ENCODE results near the gene ATP2C1.
"Not testable (repeated sequence)": the region's sequence is repeated elsewhere in the genome, so short reads cannot be mapped to it uniquely, and the experiment has no call there.

Gene ATP2C1

DNA sequence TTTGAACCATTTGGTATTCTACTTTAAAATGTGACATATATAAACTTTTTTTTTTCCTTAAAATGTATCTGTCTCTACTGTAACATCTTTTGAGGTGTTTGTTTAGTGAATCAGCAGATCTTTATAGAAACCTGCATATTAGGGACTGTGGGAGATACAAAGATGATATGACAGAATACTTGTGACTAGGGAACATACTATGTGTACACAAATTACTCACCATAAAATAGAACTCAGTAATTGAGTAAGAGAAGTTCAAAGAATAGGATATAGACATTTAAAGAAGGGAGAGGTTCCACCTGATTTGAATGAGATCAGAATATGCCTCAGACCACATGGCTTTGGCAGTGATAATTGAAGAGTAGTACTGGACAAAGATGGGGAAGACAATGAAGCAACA lies 47.9 kb downstream of the ATP2C1 start:
- no peak for DNase-seq

- no peak for DNase-seq
These were observed 53.0 kb downstream of the ATP2C1 start for GRCh38 chr3:130946882-130947281.

- no peak for DNase-seq
These were observed 54.3 kb downstream of the ATP2C1 start for GRCh38 chr3:130948001-130948773.

- no peak for DNase-seq
These were observed 55.0 kb downstream of the ATP2C1 start for GRCh38 chr3:130948929-130949328.

DNA sequence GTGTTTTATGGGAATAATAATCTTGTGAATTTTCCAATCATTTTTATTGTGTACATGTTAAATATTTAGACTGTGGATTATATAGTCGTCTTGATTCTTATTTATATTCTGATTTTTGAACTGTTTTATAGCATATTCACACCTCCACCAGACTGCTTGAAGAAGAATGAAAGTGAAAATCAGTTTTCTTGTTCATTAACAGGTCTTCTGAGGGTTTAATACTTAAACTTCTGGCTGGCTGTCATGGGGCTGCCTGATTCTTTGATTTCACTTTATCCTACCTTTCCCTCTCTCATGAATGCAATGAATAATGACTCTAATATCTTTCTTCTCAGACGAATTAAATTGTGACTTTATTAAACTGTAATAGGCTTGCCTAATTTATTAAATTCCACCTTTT lies 56.2 kb downstream of the ATP2C1 start:
- no peak for DNase-seq

GRCh38 chr3:130950641-130951040 lies 56.8 kb downstream of the ATP2C1 start:
- DNase-seq = no peak

GRCh38 chr3:130955481-130955880 lies 61.6 kb downstream of the ATP2C1 start:
- DNase-seq = no peak

- DNase-seq = no peak
These were observed 62.4 kb downstream of the ATP2C1 start for GRCh38 chr3:130956281-130956680.

DNA sequence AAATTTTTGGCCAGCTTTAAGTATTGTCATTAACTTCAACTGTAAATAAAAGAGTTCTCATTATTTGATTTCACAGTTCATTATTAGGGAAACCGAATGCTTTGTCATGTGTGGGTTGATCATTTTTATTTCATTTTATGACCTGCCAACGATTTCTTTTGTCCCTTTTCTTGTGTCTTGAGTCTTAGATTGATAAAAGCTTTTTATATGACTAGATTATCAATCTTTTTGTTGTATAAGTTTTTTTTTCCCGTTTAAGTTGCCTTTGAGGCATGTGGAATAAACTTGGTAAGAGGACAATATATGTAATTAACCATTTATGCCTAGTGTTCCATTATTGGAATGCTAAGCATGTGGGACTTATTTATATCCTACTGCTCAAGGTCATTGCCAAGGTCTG lies 62.8 kb downstream of the ATP2C1 start:
- no peak for DNase-seq

GRCh38 chr3:130960139-130960795 lies 66.4 kb downstream of the ATP2C1 start:
- no peak for DNase-seq

DNA sequence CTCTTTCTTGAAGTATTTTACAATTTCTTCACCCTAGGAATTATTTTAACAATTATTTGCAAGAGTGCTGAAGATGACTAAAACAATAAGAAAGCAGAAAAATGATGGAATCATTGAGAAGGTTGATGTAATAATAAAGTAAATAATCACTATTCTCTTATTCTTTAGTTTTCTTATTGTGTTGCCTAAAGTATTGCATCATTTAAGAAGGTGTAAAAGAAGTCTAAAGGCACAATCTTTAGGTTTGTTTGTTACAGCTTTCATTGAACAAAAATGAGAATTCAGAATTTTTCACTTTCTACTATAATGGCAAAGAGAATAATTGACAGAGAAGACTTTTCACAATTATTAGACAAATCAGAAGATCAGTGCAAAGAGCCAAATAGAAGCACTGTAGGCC lies 67.6 kb downstream of the ATP2C1 start:
- no peak for DNase-seq

DNA sequence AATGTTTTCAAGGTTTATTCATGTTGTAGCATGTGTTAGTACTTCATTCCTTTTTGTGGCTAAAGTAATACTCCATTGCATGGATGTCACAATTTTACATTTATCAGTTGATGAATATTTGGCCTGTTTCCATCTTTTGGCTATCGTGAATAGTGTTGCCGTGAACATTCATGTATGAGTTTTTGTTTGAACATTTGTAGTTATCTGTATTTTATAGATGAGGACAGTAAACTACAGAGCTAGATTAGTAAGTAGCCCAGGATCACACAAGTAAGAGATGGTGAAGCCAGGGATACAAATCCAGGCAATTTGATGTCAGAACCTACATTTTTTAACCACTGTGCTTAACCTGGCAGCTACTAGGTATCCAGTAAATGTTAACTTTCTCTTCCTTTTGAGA lies 69.6 kb downstream of the ATP2C1 start:
- DNase-seq = no peak

- no peak for DNase-seq
These were observed 70.0 kb downstream of the ATP2C1 start for GRCh38 chr3:130963878-130964277.

- DNase-seq = no peak
These were observed 73.4 kb downstream of the ATP2C1 start for GRCh38 chr3:130967281-130967680.

GRCh38 chr3:130968221-130968620 lies 74.3 kb downstream of the ATP2C1 start:
- no peak for DNase-seq

- no peak for DNase-seq
These were observed 75.7 kb downstream of the ATP2C1 start for GRCh38 chr3:130969621-130970020.

- DNase-seq = no peak
These were observed 77.3 kb downstream of the ATP2C1 start for GRCh38 chr3:130971208-130971607.

GRCh38 chr3:130972592-130972991 lies 78.7 kb downstream of the ATP2C1 start:
- DNase-seq = not testable (repeated sequence)

- DNase-seq = no peak
These were observed 79.5 kb downstream of the ATP2C1 start for GRCh38 chr3:130973406-130973805.

DNA sequence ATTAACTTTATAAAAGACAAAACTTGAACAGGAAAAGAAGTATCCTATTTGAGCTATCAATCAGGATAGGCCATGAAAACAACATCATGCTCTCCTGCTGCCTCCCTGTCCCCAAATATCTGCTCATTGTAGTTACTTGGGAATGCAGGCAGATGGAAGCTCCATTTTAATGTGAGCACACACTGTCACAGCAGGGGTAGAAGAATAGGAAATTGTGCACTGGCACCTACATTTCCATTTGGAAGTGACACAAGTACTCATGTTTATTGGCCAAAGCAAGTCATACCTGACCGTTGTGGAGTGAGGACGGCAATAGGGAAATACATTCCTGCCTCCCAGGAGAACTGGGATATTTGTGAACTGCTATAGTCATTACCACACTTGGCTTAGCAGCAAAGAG lies 80.3 kb downstream of the ATP2C1 start:
- DNase-seq = no peak

GRCh38 chr3:130975251-130975650 lies 81.4 kb downstream of the ATP2C1 start:
- no peak for DNase-seq

- DNase-seq = no peak
These were observed 82.8 kb downstream of the ATP2C1 start for GRCh38 chr3:130976706-130977105.

DNA sequence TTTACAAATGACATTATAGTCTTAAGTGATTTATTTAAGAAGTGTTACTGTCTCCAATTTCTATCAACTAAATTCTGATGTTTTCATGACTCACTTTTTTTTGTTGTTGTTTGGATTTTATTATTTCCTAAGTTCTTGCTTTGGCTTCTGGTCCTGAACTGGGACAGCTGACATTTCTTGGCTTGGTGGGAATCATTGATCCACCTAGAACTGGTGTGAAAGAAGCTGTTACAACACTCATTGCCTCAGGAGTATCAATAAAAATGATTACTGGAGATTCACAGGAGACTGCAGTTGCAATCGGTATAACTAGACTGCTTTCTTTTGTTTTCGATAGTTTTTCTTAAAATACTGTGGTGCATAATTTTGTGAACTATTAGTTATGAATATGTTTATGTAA lies 85.2 kb downstream of the ATP2C1 start:
- DNase-seq = no peak

GRCh38 chr3:130981469-130981868 lies 87.6 kb downstream of the ATP2C1 start:
- no peak for DNase-seq

GRCh38 chr3:130990282-130990681 lies 96.4 kb downstream of the ATP2C1 start:
- no peak for DNase-seq
